Neural cell (in vitro differentiated cells): ENCODE measurements around the gene PAPPA2. TPM values are rescaled to one million over a fixed set of nuclear protein-coding genes. Genes with fewer than 3 reads are reported as not detected.

Experiments
- H2AFZ ChIP-seq: fragments of 200-600, 300-800 bp; sonication (generic), shearing (Covaris generic); 2 replicates; pipeline ENCODE4 v1.6.0; 2014; ENCODE audit warnings: low read depth, mild to moderate bottlenecking, antibody characterized with exemption, low read length, moderate library complexity
- H3F3A ChIP-seq: fragments of 200-600 bp; shearing (Covaris generic); 2 replicates; pipeline ENCODE4 v1.6.1; 2016; ENCODE audit warnings: mild to moderate bottlenecking, moderate library complexity, mixed read lengths, antibody characterized with exemption, low read length; ENCODE audit not compliant: insufficient read depth, poor library complexity, severe bottlenecking
- H3K27ac ChIP-seq: fragments of 200-600, 300-800 bp; sonication (generic), shearing (Covaris generic); 2 replicates; pipeline ENCODE4 v1.5.1; 2014; ENCODE audit warnings: mild to moderate bottlenecking, low read length, moderate library complexity
- H3K27me3 ChIP-seq: fragments of 300-800, 200-600 bp; sonication (generic), shearing (Covaris generic); 2 replicates; pipeline ENCODE4 v1.6.0; 2014; ENCODE audit warnings: mild to moderate bottlenecking, low read depth, low read length, moderate library complexity; ENCODE audit not compliant: insufficient read depth
- H3K36me3 ChIP-seq: fragments of 300-800, 200-600 bp; sonication (generic), shearing (Covaris generic); 2 replicates; pipeline ENCODE4 v1.5.1; 2014; ENCODE audit warnings: mild to moderate bottlenecking, antibody characterized with exemption, low read length, moderate library complexity; ENCODE audit not compliant: insufficient read depth
- H3K4me2 ChIP-seq: fragments of 300-800, 200-600 bp; sonication (generic), shearing (Covaris generic); 2 replicates; pipeline ENCODE4 v1.6.0; 2014; ENCODE audit warnings: mild to moderate bottlenecking, low read length
- H3K4me3 ChIP-seq: fragments of 300-800, 200-600 bp; sonication (generic), shearing (Covaris generic); 2 replicates; pipeline ENCODE4 v1.5.1; 2014; ENCODE audit warnings: mild to moderate bottlenecking, low read length, moderate library complexity
- H3K79me2 ChIP-seq: fragments of 200-600 bp; shearing (Covaris generic); replicated peaks from 2 replicates; pipeline ENCODE4 v1.6.0; 2014; ENCODE audit warnings: mild to moderate bottlenecking, low read length, moderate library complexity; ENCODE audit not compliant: insufficient read depth
- H3K9ac ChIP-seq: fragments of 300-800, 200-600 bp; sonication (generic), shearing (Covaris generic); 2 replicates; pipeline ENCODE4 v1.6.1; 2016; ENCODE audit warnings: mild to moderate bottlenecking, low read length, mixed read lengths
- H3K9me2 ChIP-seq: fragments of 200-600 bp; shearing (Covaris generic); 2 replicates; pipeline ENCODE4 v1.6.1; 2016; ENCODE audit warnings: mild to moderate bottlenecking, low read length, mixed read lengths; ENCODE audit not compliant: insufficient read depth
- H3K9me3 ChIP-seq: fragments of 200-600, 300-800 bp; sonication (generic), shearing (Covaris generic); 2 replicates; pipeline ENCODE4 v1.6.1; 2016; ENCODE audit warnings: mild to moderate bottlenecking, mixed run types, low read length, moderate library complexity, mixed read lengths
- H4K20me1 ChIP-seq: fragments of 200-600 bp; shearing (Covaris generic); 2 replicates; pipeline ENCODE4 v1.6.1; 2016; ENCODE audit warnings: mild to moderate bottlenecking, mixed run types; ENCODE audit not compliant: insufficient read depth
- EP300 ChIP-seq: fragments of 450-650 bp; conservative IDR thresholded peaks from 2 replicates; pipeline ENCODE4 v1.6.1; 2014; ENCODE audit warnings: antibody characterized with exemption, mild to moderate bottlenecking, moderate library complexity; ENCODE audit not compliant: poor library complexity, severe bottlenecking
- EZH2 ChIP-seq: fragments of 200-600, 300-800 bp; shearing (Covaris generic), sonication (generic); IDR thresholded peaks from 2 replicates; pipeline ENCODE4 v1.6.1; 2014; ENCODE audit warnings: antibody characterized with exemption, low read length, borderline replicate concordance, mild to moderate bottlenecking; ENCODE audit not compliant: insufficient read depth, poor library complexity, severe bottlenecking
- MXI1 ChIP-seq: fragments of 450-650 bp; conservative IDR thresholded peaks from 2 replicates; pipeline ENCODE4 v1.6.1; 2014; ENCODE audit warnings: antibody characterized with exemption, mild to moderate bottlenecking; ENCODE audit not compliant: poor library complexity, severe bottlenecking
- POLR2AphosphoS5 ChIP-seq: IDR thresholded peaks from 2 replicates; pipeline ENCODE4 v1.6.1; 2012
- RAD21 ChIP-seq: fragments of 450-650 bp; conservative IDR thresholded peaks from 2 replicates; pipeline ENCODE4 v1.6.1; 2014; ENCODE audit warnings: antibody characterized with exemption, mild to moderate bottlenecking, moderate library complexity
- SMC3 ChIP-seq: fragments of 450-650 bp; conservative IDR thresholded peaks from 2 replicates; pipeline ENCODE4 v1.6.1; 2014; ENCODE audit warnings: antibody characterized with exemption, mild to moderate bottlenecking, moderate library complexity; ENCODE audit not compliant: poor library complexity
- TAF1 ChIP-seq: IDR thresholded peaks from 2 replicates; pipeline ENCODE4 v1.6.1; 2012; ENCODE audit warnings: low read depth
- polyA plus RNA-seq: library from polyadenylated mRNA; depleted of rRNA; stranded (reverse); fragments of >200 nt; gene quantifications from 2 replicates; pipeline ENCODE4 v1.2.3, GENCODE V29; 2014
- TF ChIP-seq, protein P1 (sequence below): IDR thresholded peaks from 2 replicates; pipeline ENCODE4 v1.6.1; 2012; ENCODE audit warnings: borderline replicate concordance
- TF ChIP-seq, protein P2 (sequence below): fragments of 450-650 bp; IDR thresholded peaks from 2 replicates; pipeline ENCODE4 v1.5.1; 2014; ENCODE audit warnings: antibody characterized with exemption, mild to moderate bottlenecking, moderate library complexity; ENCODE audit not compliant: poor library complexity, severe bottlenecking

PAPPA2 gene
- polyA plus RNA-seq, 1 donor from 2014 or later, result 0.59 TPM

GRCh38 chr1:176717066-176717750, 254.2 kb downstream of the PAPPA2 start:
- Histone ChIP-seq H3K79me2 (no peaks in the 10 kb centered on the region), H3F3A (no peaks in the 10 kb centered on the region), H3K9ac (no peak overlapping the region), H2AFZ (no peak overlapping the region), H3K27me3 (no peaks in the 10 kb centered on the region), H3K4me3 (no peak overlapping the region), H4K20me1 (no peaks in the 10 kb centered on the region), H3K9me3 (no peaks in the 10 kb centered on the region), H3K27ac (no peak overlapping the region), H3K4me2 (no peak overlapping the region), H3K36me3 (no peaks in the 10 kb centered on the region), H3K9me2 (no peaks in the 10 kb centered on the region)
- no peak for TF ChIP-seq EZH2
- no peak for TF ChIP-seq MXI1
- TF ChIP-seq SMC3, result no peak

DNA sequence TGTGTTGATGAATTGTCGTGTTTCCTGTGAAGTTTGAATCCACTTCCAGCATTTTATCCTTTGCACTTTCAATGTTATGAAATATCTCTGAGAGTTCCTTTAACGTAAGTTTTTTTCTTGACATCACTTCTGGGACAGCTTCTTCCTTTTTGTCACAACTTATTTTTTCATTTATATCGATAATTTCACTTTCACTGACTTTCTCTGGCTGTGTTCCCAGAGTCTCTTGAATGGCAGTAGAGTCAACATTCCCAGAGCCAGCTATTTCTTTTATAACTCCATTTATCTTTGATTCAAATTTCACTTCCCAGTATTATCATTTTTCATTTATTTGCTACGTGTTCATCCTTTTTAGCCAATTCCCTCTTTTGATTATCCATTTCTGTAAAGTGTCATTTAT, 256.5 kb downstream of the PAPPA2 start:
- Histone ChIP-seq H3K36me3 (no peaks in the 10 kb centered on the region), H3K27ac (no peak overlapping the region), H3K9ac (no peak overlapping the region), H3F3A (no peaks in the 10 kb centered on the region), H3K4me2 (no peak overlapping the region), H3K9me3 (no peaks in the 10 kb centered on the region), H3K4me3 (no peak overlapping the region), H3K27me3 (no peaks in the 10 kb centered on the region), H4K20me1 (no peaks in the 10 kb centered on the region), H2AFZ (no peak overlapping the region), H3K9me2 (no peaks in the 10 kb centered on the region), H3K79me2 (no peaks in the 10 kb centered on the region)
- no peak for TF ChIP-seq TAF1
- TF ChIP-seq, protein P1, sequence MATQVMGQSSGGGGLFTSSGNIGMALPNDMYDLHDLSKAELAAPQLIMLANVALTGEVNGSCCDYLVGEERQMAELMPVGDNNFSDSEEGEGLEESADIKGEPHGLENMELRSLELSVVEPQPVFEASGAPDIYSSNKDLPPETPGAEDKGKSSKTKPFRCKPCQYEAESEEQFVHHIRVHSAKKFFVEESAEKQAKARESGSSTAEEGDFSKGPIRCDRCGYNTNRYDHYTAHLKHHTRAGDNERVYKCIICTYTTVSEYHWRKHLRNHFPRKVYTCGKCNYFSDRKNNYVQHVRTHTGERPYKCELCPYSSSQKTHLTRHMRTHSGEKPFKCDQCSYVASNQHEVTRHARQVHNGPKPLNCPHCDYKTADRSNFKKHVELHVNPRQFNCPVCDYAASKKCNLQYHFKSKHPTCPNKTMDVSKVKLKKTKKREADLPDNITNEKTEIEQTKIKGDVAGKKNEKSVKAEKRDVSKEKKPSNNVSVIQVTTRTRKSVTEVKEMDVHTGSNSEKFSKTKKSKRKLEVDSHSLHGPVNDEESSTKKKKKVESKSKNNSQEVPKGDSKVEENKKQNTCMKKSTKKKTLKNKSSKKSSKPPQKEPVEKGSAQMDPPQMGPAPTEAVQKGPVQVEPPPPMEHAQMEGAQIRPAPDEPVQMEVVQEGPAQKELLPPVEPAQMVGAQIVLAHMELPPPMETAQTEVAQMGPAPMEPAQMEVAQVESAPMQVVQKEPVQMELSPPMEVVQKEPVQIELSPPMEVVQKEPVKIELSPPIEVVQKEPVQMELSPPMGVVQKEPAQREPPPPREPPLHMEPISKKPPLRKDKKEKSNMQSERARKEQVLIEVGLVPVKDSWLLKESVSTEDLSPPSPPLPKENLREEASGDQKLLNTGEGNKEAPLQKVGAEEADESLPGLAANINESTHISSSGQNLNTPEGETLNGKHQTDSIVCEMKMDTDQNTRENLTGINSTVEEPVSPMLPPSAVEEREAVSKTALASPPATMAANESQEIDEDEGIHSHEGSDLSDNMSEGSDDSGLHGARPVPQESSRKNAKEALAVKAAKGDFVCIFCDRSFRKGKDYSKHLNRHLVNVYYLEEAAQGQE, result no peak

- TF ChIP-seq RAD21 (no peak), EP300 (no peak), TAF1 (no peak), POLR2AphosphoS5 (no peak), MXI1 (no peak), SMC3 (no peak), EZH2 (no peak)
- TF ChIP-seq, protein P1, result no peak
- TF ChIP-seq, protein P2, sequence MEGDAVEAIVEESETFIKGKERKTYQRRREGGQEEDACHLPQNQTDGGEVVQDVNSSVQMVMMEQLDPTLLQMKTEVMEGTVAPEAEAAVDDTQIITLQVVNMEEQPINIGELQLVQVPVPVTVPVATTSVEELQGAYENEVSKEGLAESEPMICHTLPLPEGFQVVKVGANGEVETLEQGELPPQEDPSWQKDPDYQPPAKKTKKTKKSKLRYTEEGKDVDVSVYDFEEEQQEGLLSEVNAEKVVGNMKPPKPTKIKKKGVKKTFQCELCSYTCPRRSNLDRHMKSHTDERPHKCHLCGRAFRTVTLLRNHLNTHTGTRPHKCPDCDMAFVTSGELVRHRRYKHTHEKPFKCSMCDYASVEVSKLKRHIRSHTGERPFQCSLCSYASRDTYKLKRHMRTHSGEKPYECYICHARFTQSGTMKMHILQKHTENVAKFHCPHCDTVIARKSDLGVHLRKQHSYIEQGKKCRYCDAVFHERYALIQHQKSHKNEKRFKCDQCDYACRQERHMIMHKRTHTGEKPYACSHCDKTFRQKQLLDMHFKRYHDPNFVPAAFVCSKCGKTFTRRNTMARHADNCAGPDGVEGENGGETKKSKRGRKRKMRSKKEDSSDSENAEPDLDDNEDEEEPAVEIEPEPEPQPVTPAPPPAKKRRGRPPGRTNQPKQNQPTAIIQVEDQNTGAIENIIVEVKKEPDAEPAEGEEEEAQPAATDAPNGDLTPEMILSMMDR, result no peak
Measured at GRCh38 chr1:176720838-176721237, 257.9 kb downstream of the PAPPA2 start.

More at GRCh38 chr1:176720838-176721237, 257.9 kb downstream of the PAPPA2 start:
- Histone ChIP-seq H3K4me2 (no peak overlapping the region), H3K9me2 (no peaks in the 10 kb centered on the region), H3K79me2 (no peaks in the 10 kb centered on the region), H3K9ac (no peak overlapping the region), H2AFZ (no peak overlapping the region), H3K9me3 (no peaks in the 10 kb centered on the region), H3K27ac (no peak overlapping the region), H4K20me1 (no peaks in the 10 kb centered on the region), H3K27me3 (no peaks in the 10 kb centered on the region), H3F3A (no peaks in the 10 kb centered on the region), H3K36me3 (no peaks in the 10 kb centered on the region), H3K4me3 (no peak overlapping the region)
